WI38 (cell line): ENCODE data around the gene CDCP1.
A peak's percentile ranks its signal among the peaks of the same experiment; 100 is the strongest.
"Not testable (repeated sequence)": the region's sequence is repeated elsewhere in the genome, so short reads cannot be mapped to it uniquely, and the experiment has no call there.

Experiments used
- H3K4me3 ChIP-seq: 2 replicates; pipeline ENCODE4 v1.5.1; 2011; ENCODE audit warnings: low read depth, mild to moderate bottlenecking, control low read depth, low read length
- CTCF ChIP-seq: IDR thresholded peaks from 2 replicates; pipeline ENCODE4 v1.5.1; 2012; ENCODE audit warnings: low read depth, mild to moderate bottlenecking, control low read depth, low read length

CDCP1 gene

GRCh38 chr3:45145223-45145622 lies 955 bp downstream of the CDCP1 start:
- no peak for TF ChIP-seq CTCF

GRCh38 chr3:45143673-45144671 lies 2.2 kb downstream of the CDCP1 start:
- no peak for TF ChIP-seq CTCF
- H3K4me3 ChIP-seq, result no peak overlapping the region

More at GRCh38 chr3:45145223-45145622, 955 bp downstream of the CDCP1 start:
- H3K4me3 ChIP-seq, result peak overlapping the region; percentile 50

- not testable (repeated sequence) for H3K4me3 ChIP-seq
These were observed 5.4 kb downstream of the CDCP1 start for GRCh38 chr3:45140770-45141155.

- no peak for TF ChIP-seq CTCF
- no peak overlapping the region for H3K4me3 ChIP-seq
These were observed 5.9 kb downstream of the CDCP1 start for GRCh38 chr3:45140141-45140769.

- H3K4me3 ChIP-seq, result no peak overlapping the region
- no peak for TF ChIP-seq CTCF
These were observed 6.6 kb downstream of the CDCP1 start for GRCh38 chr3:45139372-45140140.

- TF ChIP-seq CTCF, result no peak
- no peak overlapping the region for H3K4me3 ChIP-seq
These were observed 8.5 kb downstream of the CDCP1 start for GRCh38 chr3:45137656-45138181.

- TF ChIP-seq CTCF, result no peak
- no peak overlapping the region for H3K4me3 ChIP-seq
These were observed 10.2 kb downstream of the CDCP1 start for GRCh38 chr3:45135959-45136358.
